Colon (tissue), 2 donors: ENCODE measurements around the gene UCK2.

Experiments used
- FAIRE-seq: peaks from 2 replicates; lab custom pipeline; 2012; peaks lifted over from hg19 to GRCh38; lab: Jason Lieb, UNC
- donor health status: control.
- donor health status: control.

Gene UCK2

GRCh38 chr1:165855010-165855838 lies 27.8 kb downstream of the UCK2 start:
- no peak for FAIRE-seq

- no peak for FAIRE-seq
These were observed 28.6 kb downstream of the UCK2 start for GRCh38 chr1:165856021-165856420.

DNA sequence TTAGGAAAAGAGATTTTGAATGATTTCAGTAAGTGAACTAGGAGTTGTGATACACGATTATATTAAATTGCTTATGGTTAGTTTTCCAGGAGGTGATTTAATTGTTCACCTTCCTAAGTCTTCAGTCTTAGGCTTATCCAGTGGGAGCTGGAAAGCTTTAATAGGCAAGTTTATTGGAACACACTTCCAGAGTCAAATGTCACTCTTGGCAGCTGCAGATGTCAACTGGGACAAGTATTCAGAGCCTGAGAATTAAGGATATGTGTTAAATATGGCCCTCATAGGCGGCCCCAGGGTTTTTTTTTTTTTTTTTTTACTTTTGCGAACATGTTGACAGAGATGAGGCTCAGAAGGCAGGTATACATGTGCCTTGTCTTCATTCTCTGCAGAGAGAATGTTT lies 29.2 kb downstream of the UCK2 start:
- no peak for FAIRE-seq

DNA sequence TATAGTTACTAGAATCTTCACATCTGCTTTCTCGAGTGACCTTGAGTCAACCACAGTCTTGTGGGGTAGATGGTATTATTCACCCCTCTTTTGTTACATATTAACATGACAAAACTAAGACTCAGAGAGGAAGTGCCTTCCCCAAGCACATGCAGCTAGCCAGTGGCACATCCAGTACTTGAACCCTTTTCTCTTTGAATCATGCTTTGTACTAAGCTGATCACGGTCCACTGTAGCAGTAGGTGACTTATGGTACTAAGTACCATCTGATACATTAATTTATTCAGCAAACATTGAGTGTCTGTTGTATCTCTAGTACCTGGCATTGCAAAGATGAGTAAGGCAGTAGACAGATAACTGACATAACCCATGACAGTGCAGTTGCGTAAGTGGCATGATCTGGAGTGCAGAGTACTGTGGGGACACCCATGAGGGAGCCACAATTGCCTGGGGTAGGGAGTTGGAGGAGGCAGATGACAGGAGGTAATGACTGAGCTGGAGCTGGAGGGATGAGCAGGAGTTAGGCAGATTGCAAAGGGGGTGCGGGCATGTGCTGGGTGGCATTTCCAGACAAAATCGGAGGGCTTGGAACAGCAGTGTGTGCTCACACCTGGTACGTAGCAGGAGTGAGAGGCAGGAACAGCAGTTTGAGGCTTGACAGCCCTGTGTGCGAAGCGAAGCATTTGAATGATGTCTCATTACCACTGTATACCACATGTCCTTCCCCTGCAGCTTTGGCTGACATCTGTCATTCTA lies 29.8 kb downstream of the UCK2 start:
- FAIRE-seq = no peak

- FAIRE-seq = no peak
These were observed 31.0 kb downstream of the UCK2 start for GRCh38 chr1:165858364-165858823.

DNA sequence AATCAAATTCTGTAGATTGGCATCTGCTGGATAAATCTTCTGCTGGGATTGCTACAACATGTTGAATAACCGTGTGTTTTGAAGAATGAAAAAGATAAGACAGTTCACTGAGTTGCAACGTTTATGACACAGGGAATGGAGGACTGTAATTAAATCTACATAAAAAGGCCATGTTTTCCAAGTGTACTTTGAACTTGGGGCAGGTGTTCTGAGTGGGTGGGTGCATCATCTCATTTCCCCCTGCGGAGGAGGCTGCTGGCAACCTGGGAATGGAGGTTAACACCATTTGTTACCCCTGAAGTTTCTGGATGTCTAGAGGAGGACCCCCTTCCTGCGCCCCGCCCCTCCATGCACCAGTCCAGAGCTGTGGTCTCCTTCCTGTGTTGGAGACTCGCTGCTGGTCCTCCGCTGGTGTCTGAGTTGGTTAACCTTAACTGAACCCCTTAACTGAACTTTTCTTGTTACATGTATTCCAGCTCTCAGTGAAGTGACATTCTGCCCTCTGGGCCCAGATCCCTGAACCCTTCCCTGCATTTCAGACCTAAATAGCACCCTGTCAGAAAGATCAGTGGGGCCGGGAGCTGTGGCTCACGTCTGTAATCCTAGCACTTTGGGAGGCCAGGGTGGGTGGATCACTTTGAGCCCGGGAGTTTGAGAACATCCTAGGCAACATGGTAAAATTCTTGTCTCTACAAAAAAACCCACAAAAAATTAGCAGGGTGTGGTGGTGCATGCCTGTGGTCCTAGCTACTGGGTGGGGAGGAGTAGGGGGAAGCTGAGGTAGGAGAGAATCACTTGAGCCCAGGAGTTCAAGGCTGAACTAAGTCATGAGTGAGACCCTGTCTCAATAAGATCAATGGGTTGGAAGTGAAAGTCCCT lies 31.8 kb downstream of the UCK2 start:
- no peak for FAIRE-seq

DNA sequence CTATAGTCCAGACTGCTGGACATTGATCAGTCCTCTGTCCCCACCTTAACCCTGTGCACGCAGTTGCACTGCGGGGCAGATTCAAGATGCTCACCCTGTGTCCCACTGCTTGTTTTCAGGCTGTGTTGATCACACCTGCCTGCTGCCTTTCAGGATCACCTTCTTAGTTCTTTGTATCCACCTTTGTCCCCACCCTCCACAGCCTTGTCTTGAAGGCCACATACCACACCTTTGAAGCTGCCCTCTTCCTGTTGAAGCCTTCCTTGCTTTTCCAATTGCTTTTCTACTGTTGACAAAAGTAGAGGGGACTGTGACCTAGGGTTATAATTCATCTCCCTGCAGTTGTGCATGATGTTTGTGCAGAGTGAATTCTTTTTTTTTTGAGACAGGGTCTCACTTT lies 32.7 kb downstream of the UCK2 start:
- no peak for FAIRE-seq

DNA sequence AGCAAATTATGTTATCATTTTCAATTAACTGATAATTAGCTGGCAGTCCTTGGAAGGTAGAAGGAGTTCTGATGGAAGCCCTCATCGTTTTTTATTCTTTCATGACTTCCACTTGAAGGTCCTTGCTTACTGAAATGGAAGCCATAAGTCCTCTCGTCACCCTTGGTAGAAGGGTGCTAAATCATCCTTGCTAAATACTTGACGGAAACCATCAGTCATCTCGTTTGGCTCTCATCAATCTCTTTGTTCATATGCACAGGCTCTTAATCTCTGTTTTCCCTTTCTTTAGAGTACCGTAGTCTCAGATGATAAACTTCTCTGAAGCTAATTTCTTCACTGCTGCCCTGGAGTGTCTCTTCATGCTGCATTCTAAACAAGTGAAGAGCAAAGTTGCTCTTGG lies 34.5 kb downstream of the UCK2 start:
- no peak for FAIRE-seq

DNA sequence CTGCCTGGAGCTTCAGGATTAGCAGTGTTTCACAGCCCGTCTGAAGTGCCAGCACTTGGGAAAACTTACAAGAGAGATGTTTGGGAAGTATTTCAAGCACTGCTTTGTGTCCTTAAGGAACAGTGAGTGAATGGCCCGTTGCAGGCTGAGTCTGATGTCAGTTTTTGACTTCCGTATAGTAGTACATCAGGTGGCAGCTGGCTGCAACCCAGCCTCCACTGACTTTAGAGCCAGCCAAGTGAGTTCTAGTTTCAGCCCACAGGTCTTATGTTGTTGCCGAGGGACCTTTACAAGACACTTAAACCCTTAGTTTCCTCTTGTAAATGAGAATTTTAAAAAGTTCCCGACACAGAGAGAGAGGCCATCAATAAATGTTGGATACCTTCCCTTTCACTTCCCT lies 35.0 kb downstream of the UCK2 start:
- no peak for FAIRE-seq

- FAIRE-seq = no peak
These were observed 35.9 kb downstream of the UCK2 start for GRCh38 chr1:165863346-165863745.

GRCh38 chr1:165865633-165866340 lies 38.4 kb downstream of the UCK2 start:
- FAIRE-seq = no peak

GRCh38 chr1:165869343-165869742 lies 41.9 kb downstream of the UCK2 start:
- FAIRE-seq = no peak

- FAIRE-seq = no peak
These were observed 44.1 kb downstream of the UCK2 start for GRCh38 chr1:165871311-165872067.

DNA sequence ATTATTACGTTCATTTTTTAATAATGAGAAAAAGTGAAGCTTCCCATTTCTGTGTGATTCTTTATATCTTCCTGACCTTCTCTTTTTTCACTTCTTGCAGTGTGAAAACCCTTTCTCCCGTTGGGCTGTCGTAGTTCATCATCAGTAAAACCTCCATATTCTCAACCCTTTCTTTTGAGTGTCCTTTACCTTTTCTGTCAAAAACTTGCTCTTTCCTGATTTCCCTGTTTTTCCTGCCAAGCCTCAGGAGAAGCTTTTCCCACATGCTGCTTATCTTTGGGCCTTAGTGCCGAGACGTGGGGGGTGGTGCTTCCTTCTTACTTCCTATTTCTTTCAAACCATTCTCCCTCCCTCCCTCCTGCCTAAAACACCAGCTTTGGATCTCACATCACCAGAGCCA lies 46.1 kb downstream of the UCK2 start:
- no peak for FAIRE-seq

- no peak for FAIRE-seq
These were observed 47.2 kb downstream of the UCK2 start for GRCh38 chr1:165874643-165875042.

DNA sequence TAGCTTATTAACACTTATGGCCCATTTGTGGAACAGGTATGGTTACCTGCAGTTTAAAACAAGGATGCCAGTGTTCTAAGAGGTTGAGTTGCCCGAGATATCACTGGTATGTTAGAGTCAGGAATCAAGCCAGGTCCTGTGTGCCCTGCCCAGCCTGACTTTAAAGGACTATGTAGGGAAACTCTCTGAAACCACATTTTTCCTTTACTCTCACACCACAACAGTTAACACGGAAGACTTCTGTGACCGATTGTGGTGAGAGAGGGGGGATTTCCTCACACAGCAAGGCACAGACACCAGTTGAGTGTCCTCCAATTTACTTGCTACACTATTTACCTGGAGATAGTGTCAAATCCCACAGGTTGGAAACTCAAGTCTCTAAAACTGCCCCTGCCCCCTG lies 47.8 kb downstream of the UCK2 start:
- no peak for FAIRE-seq

DNA sequence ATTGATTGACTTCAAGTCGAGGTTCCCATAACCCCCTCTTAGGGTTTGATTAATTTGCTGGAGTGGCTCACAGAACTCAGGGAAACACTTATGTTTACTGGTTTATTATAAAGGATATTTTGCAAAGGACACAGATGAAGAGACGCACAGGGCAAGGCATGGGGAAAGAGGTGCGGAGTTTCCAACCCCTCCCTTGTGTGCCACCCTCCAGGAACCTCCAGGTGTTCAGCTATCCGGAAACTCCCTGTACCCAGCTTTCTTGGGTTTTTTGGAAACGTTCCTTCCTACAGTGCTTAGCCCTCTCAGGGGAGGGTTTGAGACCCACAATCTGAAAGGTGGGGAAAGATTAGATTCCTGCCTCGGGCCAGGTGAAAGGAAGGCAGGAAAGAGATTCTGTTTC lies 48.2 kb downstream of the UCK2 start:
- no peak for FAIRE-seq

DNA sequence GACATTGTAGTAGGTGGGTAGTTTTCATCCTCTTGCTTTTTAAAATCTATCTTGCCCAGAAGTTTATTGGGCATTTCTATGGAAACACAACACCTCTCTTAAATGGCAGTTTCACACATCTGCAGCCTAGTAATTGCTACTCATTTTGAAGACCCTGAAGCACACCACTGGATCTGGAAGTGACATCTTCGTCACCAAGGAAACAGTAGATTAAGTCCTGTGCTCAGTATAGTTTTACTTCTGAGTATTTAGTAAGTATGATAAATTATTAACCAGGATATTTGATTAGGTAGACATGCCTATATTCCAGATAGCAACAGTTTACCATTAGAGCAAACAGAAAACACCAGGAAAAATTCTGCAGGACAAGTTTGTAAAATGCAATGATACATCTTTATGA lies 48.7 kb downstream of the UCK2 start:
- no peak for FAIRE-seq

DNA sequence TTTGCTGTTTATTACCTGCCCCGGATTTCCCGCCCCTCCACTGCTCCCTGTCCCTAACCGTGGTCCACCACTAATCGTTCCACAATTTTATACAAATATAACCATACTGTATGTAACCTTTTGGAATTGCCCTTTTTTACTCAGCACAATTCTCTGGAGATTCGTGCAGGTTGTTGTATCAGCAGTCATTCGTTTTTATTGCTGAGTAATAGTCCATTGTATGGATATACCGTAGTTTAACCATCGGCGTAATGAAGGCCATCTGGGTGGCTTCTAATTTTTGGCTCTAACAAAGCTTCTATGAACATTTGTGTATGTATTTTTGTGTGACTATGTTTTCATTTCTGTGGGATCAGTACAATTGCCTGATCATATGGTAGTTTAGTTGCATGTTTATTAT lies 50.0 kb downstream of the UCK2 start:
- FAIRE-seq = no peak

GRCh38 chr1:165877940-165878556 lies 50.6 kb downstream of the UCK2 start:
- no peak for FAIRE-seq

- FAIRE-seq = no peak
These were observed 52.5 kb downstream of the UCK2 start for GRCh38 chr1:165879946-165880345.
